ENCODE measurements around the gene BCAS3.
A peak's percentile ranks its signal among the peaks of the same experiment; 100 is the strongest.

BCAS3 gene

GRCh38 chr17:61248399-61248798 is 570.7 kb downstream of the BCAS3 start:
- no peak for DNase-seq

- no peak for DNase-seq
Observed at GRCh38 chr17:61249649-61250299, 572.1 kb downstream of the BCAS3 start.

- DNase-seq, result no peak
Observed at GRCh38 chr17:61250335-61250890, 572.8 kb downstream of the BCAS3 start.

GRCh38 chr17:61251939-61252865 is 574.6 kb downstream of the BCAS3 start:
- peak in 43 of 56 donors; percentile 1 to 67 (median 20) for DNase-seq

- no peak for DNase-seq
Observed at GRCh38 chr17:61253362-61253761, 575.7 kb downstream of the BCAS3 start.

GRCh38 chr17:61253937-61254574 is 576.4 kb downstream of the BCAS3 start:
- no peak for DNase-seq

- DNase-seq, result no peak
Observed at GRCh38 chr17:61254904-61255303, 577.3 kb downstream of the BCAS3 start.

GRCh38 chr17:61255647-61256046 is 578.0 kb downstream of the BCAS3 start:
- no peak for DNase-seq

- peak in 1 of 56 donors; percentile 7 for DNase-seq
Observed at GRCh38 chr17:61259360-61259759, 581.7 kb downstream of the BCAS3 start.

GRCh38 chr17:61260071-61260797 is 582.6 kb downstream of the BCAS3 start:
- DNase-seq, result peak in 1 of 56 donors; percentile 9

- no peak for DNase-seq
Observed at GRCh38 chr17:61261001-61261637, 583.5 kb downstream of the BCAS3 start.

GRCh38 chr17:61265397-61265796 is 587.7 kb downstream of the BCAS3 start:
- no peak for DNase-seq

- DNase-seq, result no peak
Observed at GRCh38 chr17:61267847-61268246, 590.2 kb downstream of the BCAS3 start.

- DNase-seq, result no peak
Observed at GRCh38 chr17:61275395-61275794, 597.7 kb downstream of the BCAS3 start.

- no peak for DNase-seq
Observed at GRCh38 chr17:61276806-61277205, 599.2 kb downstream of the BCAS3 start.

- DNase-seq, result no peak
Observed at GRCh38 chr17:61279476-61280145, 602.0 kb downstream of the BCAS3 start.

- DNase-seq, result no peak
Observed at GRCh38 chr17:61280338-61280737, 602.7 kb downstream of the BCAS3 start.

GRCh38 chr17:61280851-61281250 is 603.2 kb downstream of the BCAS3 start:
- DNase-seq, result no peak

GRCh38 chr17:61282377-61282776 is 604.7 kb downstream of the BCAS3 start:
- DNase-seq, result no peak

GRCh38 chr17:61283043-61283442 is 605.4 kb downstream of the BCAS3 start:
- no peak for DNase-seq

Data from nucleus accumbens (tissue), 56 donors.